Bronchial epithelial cell (primary cell): Measurements from ENCODE around the gene ELP6. TPM values are rescaled to one million over a fixed set of nuclear protein-coding genes. Genes with fewer than 3 reads are reported as not detected.

ENCODE experiments used
- DNase-seq: peaks from one replicate; pipeline ENCODE4 v3.0.0-alpha.2; 2010; ENCODE audit warnings: low read depth
- FAIRE-seq: peaks from 2 replicates; lab custom pipeline; 2011; peaks lifted over from hg19 to GRCh38; lab: Jason Lieb, UNC
- H3K27me3 ChIP-seq: 2 replicates; pipeline ENCODE4 v1.5.1; 2011; ENCODE audit warnings: low read length; ENCODE audit not compliant: control insufficient read depth, insufficient read depth
- H3K36me3 ChIP-seq: 2 replicates; pipeline ENCODE4 v1.5.1; 2011; ENCODE audit warnings: low read length; ENCODE audit not compliant: control insufficient read depth, insufficient read depth
- H3K4me3 ChIP-seq: 2 replicates; pipeline ENCODE4 v1.5.1; 2011; ENCODE audit warnings: mild to moderate bottlenecking, low read depth, low read length, control low read depth
- total RNA-seq: library from RNA; depleted of rRNA; stranded (reverse); fragments of >200 nt; gene quantifications from 2 replicates; pipeline ENCODE4 v1.2.1, GENCODE V29; 2014
- TF ChIP-seq, protein P1 (sequence below): IDR thresholded peaks from 2 replicates; pipeline ENCODE4 v1.5.1; 2011; ENCODE audit warnings: mild to moderate bottlenecking, moderate library complexity, low read length, control low read depth, inconsistent platforms; ENCODE audit not compliant: insufficient read depth, severe bottlenecking

Gene ELP6
- total RNA-seq, 1 donor from 2014 or later: 27.4 TPM

- Histone ChIP-seq H3K27me3 (peaks cover 3% of the 10 kb centered on the region), H3K36me3 (no peaks in the 10 kb centered on the region), H3K4me3 (no peak overlapping the region)
- no peak for FAIRE-seq
- TF ChIP-seq, protein P1, sequence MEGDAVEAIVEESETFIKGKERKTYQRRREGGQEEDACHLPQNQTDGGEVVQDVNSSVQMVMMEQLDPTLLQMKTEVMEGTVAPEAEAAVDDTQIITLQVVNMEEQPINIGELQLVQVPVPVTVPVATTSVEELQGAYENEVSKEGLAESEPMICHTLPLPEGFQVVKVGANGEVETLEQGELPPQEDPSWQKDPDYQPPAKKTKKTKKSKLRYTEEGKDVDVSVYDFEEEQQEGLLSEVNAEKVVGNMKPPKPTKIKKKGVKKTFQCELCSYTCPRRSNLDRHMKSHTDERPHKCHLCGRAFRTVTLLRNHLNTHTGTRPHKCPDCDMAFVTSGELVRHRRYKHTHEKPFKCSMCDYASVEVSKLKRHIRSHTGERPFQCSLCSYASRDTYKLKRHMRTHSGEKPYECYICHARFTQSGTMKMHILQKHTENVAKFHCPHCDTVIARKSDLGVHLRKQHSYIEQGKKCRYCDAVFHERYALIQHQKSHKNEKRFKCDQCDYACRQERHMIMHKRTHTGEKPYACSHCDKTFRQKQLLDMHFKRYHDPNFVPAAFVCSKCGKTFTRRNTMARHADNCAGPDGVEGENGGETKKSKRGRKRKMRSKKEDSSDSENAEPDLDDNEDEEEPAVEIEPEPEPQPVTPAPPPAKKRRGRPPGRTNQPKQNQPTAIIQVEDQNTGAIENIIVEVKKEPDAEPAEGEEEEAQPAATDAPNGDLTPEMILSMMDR: no peak
- no peak for DNase-seq
Observed at GRCh38 chr3:47541583-47542108, 28.1 kb upstream of the ELP6 start.

GRCh38 chr3:47540281-47540680 lies 26.8 kb upstream of the ELP6 start:
- FAIRE-seq: peak; percentile 60
- Histone ChIP-seq H3K36me3 (no peaks in the 10 kb centered on the region), H3K27me3 (peaks cover 3% of the 10 kb centered on the region), H3K4me3 (no peak overlapping the region)
- peak; percentile 7 for DNase-seq
- TF ChIP-seq, protein P1: no peak

DNA sequence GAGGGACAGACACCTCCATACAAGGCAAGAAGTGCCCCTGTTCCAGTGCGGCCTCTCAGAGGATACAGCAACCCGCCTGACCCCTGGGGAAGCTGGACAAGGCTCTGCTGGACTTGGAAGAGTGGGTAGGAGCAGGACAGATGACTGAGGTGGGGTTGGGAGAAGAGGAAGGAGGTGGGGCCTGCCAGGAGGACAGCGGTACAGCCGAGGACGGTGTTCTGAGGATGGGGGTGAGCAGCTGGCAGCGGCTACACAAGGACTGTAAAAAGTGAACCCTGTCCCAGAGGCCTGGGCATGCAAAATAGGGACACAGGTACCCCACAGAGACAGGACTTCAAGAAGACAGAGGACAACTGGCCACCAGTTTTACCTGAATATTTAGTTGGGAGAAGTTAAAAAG lies 23.5 kb upstream of the ELP6 start:
- no peak for FAIRE-seq
- H3K36me3 ChIP-seq: no peaks in the 10 kb centered on the region
- H3K4me3 ChIP-seq: no peak overlapping the region
- H3K27me3 ChIP-seq: peaks cover 3% of the 10 kb centered on the region
- DNase-seq: no peak
- TF ChIP-seq, protein P1: no peak

DNA sequence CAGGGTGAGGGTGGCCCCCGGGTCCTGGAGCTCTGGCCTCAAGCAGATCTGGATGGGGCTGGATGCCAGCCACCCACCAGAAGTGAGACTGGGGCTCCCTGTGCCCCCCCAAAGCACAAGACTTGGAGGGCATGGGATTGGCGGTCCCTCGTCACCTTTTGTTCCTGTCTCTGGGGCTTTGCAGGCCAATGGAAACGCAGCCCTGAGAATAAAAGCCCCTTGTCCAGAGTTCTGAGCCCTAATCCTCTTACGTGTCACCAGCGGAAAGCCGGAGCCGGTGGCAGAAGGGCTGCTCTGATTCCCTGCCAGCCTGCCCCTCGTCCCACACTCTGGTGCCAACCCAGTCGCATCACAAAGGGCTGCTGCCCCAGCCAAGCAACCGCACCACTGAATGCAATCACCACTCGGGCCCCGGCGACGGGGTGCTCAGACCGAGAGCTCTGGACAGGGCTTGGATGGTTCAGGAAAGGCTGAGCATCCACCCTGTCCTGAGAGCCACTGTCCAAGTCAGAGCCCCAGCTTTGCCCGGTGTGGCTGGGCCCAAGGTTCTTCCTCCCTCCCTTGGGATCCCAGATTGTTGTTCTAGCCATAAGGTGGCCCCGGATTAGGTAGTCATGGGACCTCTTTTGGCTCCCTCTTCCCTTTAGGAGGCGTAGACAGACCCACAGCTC lies 22.8 kb upstream of the ELP6 start:
- DNase-seq (no peak), FAIRE-seq (no peak)
- H3K4me3 ChIP-seq: no peak overlapping the region
- H3K27me3 ChIP-seq: peaks cover 3% of the 10 kb centered on the region
- TF ChIP-seq, protein P1: no peak
- H3K36me3 ChIP-seq: no peaks in the 10 kb centered on the region

- peak; percentile 36 for FAIRE-seq
- no peaks in the 10 kb centered on the region for H3K27me3 ChIP-seq
- TF ChIP-seq, protein P1: no peak
- DNase-seq: peak; percentile 35
- H3K36me3 ChIP-seq: no peaks in the 10 kb centered on the region
- H3K4me3 ChIP-seq: no peak overlapping the region
Observed at GRCh38 chr3:47533996-47534454, 20.5 kb upstream of the ELP6 start.
